GM21381 (cell line): ENCODE data around the gene AP1M2.
"Not testable (repeated sequence)": the region's sequence is repeated elsewhere in the genome, so short reads cannot be mapped to it uniquely, and the experiment has no call there.

ENCODE experiments used
- ATAC-seq: cut with Tn5 transposase; IDR thresholded peaks from one replicate; pipeline ENCODE4 v1.9.1; 2021; ENCODE audit warnings: mild to moderate bottlenecking, moderate library complexity; ENCODE audit not compliant: unreplicated experiment

AP1M2 gene

DNA sequence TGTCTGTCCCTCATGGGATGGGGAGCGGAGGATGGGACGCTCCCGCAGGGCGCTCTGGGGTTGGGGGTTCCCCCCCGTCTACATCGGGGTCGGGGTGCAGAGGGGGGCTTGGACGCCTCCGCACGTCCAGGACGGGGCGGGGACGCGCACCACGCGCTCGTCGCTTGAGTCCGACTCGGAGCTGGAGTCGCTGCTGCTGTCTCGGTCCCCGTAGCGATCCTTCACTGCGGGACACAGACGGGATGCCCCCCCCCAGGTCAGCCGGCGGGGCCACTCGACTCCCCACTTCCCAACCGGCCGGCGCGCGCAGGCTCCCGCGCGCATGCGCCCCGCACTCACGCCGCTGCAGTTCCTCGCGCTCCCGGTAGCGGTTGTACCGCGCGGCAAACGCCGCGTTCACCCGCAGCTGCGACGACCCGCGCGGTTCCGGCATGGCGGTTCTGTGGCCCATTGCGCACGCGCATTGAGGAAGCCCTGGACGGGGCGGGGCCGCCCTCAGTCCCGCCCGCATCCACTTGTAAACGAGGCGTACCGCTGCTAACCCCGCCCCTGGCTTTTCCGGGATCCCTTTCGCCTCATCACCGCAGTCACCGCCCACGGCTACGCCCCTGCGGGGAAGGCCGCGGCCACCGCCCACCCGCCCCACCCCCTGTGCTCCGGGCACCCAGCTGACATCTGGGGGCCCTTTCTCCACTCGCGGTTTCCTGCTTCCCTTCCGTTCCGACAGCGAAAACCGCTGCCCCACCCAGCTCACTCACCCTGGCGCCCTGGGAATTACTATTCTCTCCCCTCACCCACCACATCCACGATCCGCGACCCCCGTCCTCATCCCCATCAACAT, 21.3 kb downstream of the AP1M2 start, which contains the start of gene KRI1:
Gene KRI1 (minus strand): TSS at position 444 of the 841 bp plus-strand sequence. CDS start 11 bp downstream, at position 433.
- ATAC-seq, result peak; percentile 37

DNA sequence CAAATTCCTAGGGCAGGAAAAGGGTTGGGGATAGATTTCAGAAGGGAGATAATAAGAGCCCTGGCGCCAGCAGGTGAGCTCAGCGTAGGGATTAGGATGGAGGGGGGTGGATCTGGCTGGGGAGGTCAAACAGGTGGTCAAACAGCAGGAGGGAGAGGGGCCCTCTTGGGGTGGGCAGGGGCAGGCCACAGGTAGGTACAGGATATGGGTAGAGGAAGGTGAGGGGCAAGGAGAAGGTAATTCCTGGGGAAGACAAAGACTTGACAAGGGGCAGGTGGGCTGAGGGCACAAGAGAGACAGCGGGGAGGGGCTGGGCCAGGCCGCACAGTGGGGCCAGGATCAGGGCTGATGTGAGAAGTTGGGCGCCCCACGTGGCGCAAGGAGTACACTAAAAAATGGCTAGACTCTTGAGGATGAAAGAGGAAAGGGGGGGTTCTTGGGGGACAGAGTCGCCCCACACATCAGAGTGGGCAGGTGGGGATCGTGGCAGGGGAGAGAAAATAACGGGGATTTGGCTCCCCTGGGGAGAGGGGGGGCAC, 22.0 kb downstream of the AP1M2 start:
- ATAC-seq, result no peak

DNA sequence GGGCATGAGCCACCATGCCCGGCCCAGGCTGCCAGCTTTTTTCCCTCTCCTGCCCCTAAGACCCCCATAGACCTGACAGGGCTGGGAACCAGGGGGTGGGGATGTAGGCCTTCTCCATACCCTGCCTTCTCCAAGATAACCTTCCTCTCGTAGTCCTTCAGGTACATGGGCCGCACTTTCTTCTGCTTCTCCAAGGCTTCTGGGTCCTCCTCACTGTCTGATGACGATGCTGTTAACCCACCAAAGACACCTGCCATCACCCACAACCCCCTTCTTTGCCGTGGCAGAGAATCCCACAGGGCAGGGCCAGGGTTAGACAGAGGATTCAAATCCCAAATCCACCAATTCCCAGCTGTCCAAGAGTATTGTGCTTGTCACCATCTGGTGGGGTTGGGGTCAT, 24.5 kb downstream of the AP1M2 start:
- ATAC-seq, result no peak

DNA sequence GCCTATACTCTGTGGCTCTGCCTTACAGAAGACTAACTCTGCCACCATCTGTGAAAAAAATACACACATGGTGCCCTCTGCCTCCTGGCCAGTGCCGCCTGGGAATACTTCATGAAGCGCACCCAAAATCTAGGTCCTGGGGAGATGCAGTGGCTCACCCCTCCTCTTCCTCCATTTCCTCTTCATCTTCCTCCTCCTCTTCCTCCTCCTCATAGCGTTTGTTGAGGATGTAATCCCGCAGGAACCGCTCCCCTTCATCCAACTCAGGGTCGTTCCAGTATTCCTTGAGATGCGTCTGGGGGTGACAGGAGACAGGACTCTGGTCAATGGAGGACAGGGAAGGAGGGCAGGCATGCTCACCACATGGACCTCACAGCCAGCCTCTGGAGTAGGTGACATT, 27.0 kb downstream of the AP1M2 start:
- no peak for ATAC-seq

DNA sequence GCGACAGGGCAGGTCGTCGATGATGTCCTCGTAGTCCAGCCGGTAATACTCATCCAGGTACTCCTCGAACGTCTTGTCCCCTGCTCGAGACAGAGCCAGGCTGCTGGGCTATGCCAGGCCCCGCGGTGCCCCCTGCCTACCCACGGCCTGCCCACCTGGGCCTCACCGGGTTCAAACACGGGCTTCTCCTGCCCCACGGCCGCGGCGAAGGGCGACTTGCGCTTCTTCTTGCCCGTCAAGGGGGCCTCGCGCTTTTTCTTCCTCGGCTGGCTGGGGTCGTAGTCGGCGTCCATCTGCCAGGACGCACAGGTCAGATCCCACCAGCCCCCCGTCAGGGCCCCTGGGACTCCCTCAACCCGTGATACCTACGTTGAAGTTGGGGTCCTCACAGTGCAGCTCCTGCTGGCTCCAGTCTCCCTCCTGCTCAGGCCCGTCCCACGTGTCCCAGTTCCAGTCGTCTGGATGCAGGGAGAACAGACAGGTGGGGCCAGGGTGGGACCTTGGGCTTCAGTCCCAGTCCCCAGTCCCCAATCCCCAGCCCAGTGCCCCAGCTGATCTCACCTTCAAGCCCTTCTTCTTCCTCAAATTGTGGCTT, 29.4 kb downstream of the AP1M2 start:
- no peak for ATAC-seq

DNA sequence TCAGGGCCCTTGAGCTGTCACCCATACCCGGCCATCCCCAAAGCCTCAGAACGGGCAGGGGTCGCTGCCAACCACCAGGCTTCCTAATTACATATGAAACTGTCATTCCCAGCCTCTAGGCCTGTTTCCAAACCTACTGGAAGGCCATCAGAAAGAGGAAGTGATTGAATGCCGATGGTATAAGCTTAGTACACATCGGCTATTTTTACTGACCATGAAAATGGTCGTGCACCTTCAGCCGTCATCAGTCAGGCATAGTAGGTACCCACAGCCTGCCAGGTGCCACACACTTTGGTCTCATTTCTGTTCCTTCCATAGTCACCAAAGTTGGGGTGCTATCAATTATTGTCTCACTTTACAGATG, 31.5 kb downstream of the AP1M2 start:
- no peak for ATAC-seq

DNA sequence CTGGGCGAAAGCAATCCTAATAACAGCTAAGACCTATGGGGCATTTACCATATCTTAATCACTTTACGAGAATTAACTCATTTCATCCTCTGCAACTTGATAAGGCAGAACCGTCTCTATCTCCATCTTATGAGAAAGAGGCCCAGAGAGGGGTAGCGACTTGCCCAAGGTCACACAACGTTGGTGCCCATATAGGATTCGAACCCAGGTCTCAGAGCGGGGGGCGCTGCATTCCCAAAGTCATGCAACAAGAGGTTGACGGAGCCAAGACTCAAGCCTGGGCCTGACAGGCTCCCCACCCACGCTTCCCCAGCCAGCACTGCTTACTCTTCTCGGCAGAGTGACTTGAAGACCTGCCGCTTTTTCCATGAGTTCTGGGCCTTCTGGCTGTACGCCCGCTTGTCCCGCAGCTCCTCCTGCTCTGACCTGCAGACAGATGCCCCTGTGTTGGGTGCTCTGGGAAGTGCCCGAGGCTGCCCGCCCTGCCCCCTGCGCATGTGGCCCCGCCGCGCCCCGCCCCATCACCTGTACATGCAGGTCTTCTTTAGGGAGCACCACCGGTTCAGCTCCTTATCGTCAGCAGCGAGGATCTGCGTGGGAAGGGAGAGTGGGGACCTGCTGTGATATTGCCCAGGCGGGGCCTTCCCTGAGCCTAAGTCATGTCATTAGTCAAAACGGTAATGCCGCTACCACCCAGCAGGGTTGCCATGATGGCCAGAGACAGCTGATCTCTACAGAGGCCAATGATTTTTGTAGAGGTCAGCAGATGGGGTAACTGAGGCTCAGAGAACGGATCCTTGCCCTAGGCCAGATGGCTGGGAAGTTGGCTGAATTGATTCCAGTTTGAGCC, 32.1 kb downstream of the AP1M2 start:
- ATAC-seq, result no peak

DNA sequence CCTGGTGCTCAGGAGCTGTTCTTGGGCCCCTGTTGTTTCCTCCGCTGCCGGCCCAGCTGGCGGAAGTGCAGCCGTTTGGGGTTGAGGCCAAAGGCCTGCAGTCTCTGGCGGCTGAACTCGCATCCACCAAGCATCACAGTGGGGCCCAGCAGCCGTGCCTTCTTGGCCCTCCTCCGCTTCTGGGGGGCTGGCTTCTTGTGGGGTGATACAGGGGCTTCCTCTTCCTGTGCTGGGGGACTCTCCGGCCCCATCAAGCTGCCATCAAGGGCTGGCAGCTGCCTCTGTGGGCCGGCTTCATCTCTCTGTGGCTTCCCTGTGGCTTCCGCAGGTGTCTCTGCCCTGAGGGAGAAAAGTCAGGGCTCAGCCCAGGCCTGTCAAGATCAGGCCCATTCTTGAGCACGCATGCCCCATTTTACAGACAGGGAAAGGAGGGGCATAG, 33.1 kb downstream of the AP1M2 start:
- peak; percentile 54 for ATAC-seq

DNA sequence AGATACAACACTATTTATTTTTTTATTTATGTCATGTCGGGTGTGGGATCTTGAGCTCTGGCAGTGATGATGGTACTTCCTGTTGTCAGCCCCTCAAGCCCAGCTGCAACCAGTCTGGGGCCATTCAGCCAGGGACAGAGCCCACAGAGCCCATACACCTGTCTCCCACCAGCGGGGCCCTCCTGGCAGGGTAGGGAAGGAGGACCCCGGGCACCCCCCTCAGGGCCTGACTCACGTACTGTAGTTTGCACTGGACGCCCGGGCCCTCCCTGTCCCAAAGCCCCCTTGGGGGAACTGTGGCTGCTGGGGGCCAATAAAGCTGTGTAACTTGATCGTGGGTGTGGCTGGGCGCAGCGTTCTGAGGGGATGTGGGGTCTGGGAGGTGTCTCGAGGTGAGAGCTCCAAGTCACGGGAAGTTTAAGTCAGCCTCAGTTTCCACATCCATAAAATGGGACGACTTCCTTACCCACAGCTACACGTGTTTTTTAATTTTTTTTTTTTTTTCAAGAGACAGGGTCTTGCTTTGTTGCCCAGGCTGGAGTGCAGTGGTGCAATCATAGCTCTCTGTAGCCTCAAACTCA, 33.9 kb downstream of the AP1M2 start:
- ATAC-seq, result no peak

DNA sequence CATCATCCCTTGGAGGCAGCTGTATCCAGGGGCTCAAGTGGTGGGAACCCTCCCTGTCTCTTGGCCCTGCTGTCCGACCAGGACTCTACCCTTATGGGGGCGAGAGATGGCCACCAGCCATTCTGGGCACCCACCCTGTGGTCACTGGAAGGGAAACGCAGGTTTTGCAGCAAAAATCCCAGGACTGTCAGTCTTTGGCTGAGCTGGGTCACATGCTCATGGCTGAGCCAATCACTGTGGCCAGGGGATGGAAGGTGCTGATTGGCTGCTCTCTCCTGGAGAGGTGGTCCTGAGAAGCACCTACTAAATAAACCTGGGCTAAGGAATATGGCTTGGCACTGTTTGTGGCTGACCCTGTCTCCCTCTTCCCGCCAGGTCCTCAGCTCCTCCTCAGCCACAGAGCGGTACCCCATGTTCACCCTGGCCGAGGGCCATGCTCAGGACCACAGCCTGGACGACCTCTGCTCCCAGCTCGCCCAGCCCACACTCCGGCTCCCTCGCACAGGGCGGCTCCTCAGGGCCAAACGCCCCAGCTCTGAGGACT, 34.5 kb downstream of the AP1M2 start:
- no peak for ATAC-seq

DNA sequence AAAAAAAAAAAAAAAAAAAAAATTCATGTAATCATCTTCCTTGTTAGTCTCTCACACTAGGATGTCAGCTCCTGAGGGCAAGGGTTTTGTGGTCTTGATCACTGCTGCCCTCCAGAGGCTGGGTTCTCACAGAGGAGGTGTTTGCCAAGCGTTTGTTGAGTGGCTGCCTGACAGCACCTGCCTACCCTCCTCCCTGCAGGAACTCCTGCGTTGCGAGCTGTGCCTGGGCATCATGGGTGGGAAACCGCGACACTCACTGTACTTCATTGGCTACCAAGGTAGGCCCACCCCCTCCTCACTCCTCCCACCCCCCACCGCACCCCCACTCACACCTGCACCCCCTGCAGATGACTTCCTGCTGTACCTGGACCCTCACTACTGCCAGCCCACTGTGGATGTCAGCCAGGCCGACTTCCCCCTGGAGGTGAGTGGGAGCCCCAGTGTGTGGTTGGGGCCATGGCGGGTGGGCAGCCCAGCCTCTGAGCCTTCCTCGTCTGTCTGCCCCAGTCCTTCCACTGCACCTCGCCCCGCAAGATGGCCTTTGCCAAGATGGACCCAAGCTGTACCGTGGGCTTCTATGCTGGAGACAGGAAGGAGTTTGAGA, 35.3 kb downstream of the AP1M2 start:
- no peak for ATAC-seq

DNA sequence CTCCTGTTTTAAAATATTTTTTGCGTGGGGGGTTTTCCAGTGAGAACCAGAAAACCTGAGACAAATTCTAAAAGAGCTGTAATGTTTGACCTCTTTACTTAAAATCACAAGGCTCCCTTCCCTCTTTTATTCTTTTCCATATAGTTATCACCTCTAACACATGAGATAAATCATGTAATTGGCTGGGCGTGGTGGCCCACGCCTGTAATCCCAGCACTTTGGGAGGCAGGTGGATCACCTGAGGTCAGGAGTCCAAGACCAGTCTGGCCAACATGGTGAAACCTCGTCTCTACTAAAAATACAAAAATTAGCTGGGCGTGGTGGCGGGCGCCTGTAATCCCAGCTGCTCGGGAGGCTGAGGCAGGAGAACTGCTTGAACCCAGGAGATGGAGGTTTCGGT, 36.1 kb downstream of the AP1M2 start:
- not testable (repeated sequence) for ATAC-seq

DNA sequence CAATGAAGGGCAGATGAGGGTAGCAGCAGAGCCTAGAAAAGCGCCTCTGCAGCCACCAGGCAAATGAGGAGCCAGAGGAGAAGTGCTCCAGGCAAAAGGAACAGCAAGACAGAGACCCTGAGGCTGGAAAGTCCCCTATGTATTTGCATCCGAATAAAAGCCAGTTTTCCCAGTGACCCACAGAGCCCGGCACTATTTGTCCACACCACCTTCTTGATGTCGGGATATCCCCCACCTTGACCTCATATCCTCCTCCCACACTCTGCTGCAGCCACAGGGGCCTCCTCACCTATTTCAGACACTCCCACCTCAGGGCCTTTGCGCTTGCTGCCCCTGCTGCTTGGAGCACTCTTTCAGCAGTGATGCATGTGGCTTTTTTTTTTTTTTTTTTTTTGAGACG, 36.8 kb downstream of the AP1M2 start:
- no peak for ATAC-seq

DNA sequence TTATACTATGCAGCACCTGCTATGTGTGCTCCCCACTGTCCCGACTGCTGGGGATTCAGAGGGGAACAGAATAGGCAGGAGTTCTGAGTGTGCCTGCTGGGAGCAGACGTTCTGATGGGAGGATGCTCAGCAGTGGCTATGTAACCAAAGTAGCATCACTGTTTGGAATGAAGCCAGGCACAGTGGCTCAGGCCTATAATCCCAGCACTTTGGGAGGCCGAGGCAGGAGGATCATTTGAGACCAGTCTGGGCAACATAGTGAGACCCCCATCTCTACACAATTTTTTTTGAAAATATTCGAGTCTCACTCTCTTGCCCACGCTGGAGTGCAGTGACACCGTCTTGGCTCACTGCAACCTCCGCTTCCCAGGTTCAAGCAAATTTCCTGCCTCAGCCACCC, 37.4 kb downstream of the AP1M2 start:
- no peak for ATAC-seq

DNA sequence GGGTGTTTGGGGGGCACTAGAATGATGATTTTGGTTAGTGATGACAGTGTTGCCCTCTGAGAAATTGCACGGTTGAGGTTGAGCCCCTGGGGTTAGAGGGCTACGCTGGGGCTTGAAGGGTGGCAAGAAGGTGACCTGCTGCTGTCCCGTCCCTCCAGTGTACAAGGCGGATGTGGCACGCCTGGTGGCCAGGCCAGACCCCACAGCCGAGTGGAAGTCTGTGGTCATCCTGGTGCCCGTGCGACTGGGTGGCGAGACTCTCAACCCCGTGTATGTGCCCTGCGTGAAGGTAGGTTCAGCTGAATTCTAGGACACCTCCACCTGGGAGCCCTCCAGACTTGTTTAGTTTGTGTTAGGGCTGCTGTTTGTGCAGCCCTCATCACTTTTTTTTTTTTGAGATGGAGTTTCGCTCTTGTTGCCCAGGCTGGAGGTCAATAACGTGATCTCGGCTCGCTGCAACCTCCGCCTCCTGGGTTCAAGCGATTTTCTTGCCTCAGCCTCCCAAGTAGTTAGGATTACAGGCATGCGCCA, 38.3 kb downstream of the AP1M2 start:
- ATAC-seq, result no peak

DNA sequence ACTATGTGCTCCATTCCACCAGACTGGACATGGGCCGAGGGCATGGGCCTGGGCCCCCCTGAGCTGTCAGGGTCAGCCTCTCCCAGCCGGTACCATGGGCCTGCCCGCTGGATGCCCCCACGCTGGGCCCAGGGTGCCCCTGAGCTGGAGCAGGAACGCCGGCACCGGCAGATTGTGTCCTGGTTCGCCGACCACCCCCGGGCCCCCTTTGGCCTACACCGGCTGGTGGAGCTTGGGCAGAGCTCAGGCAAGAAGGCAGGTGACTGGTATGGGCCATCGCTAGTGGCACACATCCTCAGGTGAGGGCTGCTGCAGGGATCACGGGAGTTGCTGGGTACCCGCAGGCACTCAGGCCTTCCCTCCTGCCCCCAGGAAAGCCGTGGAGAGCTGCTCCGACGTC, 40.3 kb downstream of the AP1M2 start:
- ATAC-seq, result no peak

DNA sequence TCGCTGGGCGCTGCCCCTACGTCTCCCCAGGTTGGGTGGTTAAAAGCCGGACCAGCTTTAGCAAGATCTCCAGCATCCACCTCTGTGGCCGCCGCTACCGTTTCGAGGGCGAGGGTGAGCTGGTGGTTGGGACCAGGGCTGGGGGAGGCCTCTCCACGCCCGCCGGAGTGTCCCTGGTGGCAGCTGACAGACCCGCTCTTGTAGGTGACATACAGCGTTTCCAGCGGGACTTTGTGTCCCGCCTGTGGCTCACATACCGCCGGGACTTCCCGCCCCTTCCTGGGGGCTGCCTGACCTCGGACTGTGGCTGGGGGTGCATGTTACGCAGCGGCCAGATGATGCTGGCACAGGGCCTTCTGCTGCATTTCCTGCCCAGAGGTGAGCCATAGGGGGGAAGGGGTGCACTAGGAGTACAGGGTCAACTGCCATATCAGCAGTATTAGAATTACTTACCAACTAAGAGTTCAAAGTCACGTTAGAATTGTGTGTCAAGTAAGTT, 42.3 kb downstream of the AP1M2 start:
- no peak for ATAC-seq

DNA sequence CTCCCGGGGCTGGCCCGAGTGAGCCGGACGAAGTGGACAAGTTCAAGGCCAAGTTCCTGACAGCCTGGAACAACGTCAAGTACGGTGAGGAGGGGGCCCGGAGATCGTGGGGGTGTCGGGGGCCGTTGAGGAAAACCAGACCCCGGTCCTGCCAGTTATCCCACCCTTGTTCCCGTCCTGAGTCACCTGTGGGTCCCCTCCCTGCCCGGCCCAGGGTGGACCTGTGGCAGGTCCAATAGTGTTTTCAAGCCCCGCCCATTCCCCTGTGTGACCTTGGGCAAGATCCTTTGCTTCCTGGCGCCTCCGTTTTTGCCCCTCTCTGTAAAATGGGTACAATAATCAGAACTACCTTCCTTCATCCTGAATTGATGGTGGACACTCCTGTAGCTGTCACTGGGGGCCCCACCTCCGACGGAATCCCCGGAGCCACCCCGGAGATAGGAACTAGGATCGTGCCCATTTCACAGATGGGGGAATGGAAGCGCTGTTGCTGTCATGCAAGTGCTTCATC, 42.8 kb downstream of the AP1M2 start:
- ATAC-seq, result no peak

DNA sequence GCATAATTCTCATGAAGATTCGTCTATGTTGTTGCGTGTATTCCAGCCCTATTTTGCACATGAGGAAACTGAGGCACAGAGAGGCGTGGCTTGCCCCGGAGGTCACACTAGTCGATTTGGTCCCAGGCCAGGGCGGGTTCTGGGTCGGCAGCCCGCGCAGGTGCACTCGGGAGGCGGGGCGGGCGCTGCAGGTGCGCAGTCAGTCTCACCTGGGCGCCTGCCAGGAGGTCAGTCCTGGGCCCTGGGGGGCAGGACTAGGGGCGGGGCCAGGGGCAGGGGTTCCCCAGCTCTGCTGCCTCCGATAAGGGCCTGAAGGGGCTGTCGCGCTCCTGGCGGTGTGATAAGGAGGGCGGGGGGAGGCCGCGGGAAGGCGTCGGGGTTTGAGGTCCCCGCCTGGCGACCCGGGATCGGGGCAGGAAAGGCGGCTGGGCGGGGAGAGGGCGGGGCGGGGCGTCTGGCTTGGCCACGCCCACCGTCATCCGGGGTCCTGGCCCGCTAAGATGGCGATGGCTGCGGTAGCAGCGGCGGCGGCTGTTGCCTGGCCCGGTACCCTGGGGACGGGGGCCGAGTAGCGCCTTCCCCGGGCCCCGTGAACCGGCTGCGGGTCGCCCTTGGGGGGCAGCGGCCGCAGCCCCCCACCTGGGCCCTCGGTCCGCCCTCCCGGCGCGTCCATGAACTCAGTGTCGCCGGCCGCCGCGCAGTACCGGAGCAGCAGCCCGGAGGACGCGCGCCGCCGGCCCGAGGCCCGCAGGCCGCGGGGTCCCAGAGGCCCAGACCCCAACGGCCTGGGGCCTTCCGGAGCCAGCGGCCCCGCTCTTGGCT, 43.5 kb downstream of the AP1M2 start, which contains the start of gene ATG4D:
Gene ATG4D (plus strand): TSS at position 485 of the 822 bp plus-strand sequence. CDS start 187 bp downstream, at position 672.
- peak; percentile 78 for ATAC-seq
